Gastroesophageal sphincter (tissue), 4 donors: ENCODE data around the gene IDUA. TPM values are rescaled to one million over a fixed set of nuclear protein-coding genes. Genes with fewer than 3 reads are reported as not detected.

ENCODE experiments used
- ATAC-seq: fragments of 150-250 bp; one replicate; pipeline ENCODE4 v1.9.1; 2016; ENCODE audit warnings: mild to moderate bottlenecking, moderate library complexity
- H3K27ac ChIP-seq, 4 donors: fragments of 200-600 bp; sonication (generic) in 3 of 4; 1 replicate in 3 of 4; 2 replicates in 1 of 4; pipeline ENCODE4 v1.5.1; 2016 to 2019
- H3K27me3 ChIP-seq: fragments of 200-600 bp; sonication (generic); one replicate; pipeline ENCODE4 v1.5.1; 2019
- H3K36me3 ChIP-seq, 2 donors: fragments of 200-600 bp; sonication (generic); one replicate each; pipeline ENCODE4 v1.5.1; 2019; ENCODE audit warnings: control low read depth in 1 of 2
- H3K4me1 ChIP-seq, 3 donors: fragments of 200-600 bp; sonication (generic); 1 replicate in 2 of 3; 2 replicates in 1 of 3; pipeline ENCODE4 v1.5.1; 2016 to 2019; ENCODE audit warnings: control low read depth in 2 of 3
- H3K4me3 ChIP-seq, 2 donors: fragments of 200-600 bp; sonication (generic); one replicate each; pipeline ENCODE4 v1.5.1; 2019; ENCODE audit warnings: mild to moderate bottlenecking in 1 of 2, moderate library complexity in 1 of 2
- H3K9me3 ChIP-seq, 3 donors: fragments of 200-600 bp; sonication (generic); one replicate each; pipeline ENCODE4 v1.5.1; 2017 to 2019; ENCODE audit warnings: control low read depth in 2 of 3
- EP300 ChIP-seq: sonication (generic); formaldehyde crosslinking; IDR thresholded peaks from one replicate; pipeline ENCODE4 v1.6.1; 2017; ENCODE audit warnings: antibody characterized with exemption, mild to moderate bottlenecking
- POLR2A ChIP-seq, 2 donors: fragments of 450-650 bp; IDR thresholded peaks; one replicate each; pipeline ENCODE4 v1.6.1; 2017; ENCODE audit warnings: antibody characterized with exemption in 2 of 2, mild to moderate bottlenecking in 2 of 2, moderate library complexity in 1 of 2
- POLR2AphosphoS5 ChIP-seq: sonication (generic); formaldehyde crosslinking; IDR thresholded peaks from one replicate; pipeline ENCODE4 v1.6.1; 2017; ENCODE audit warnings: antibody characterized with exemption
- WGBS, 2 donors: methylation state at CpG; one replicate each; pipeline ENCODE4 v1.1.5; 2018; ENCODE audit warnings: low coverage in 1 of 2; 5-methylcytosine and 5-hydroxymethylcytosine counted together
- total RNA-seq, 4 donors: library from RNA; depleted of rRNA; stranded (reverse); fragments of >200 nt; gene quantifications; one replicate each; pipeline ENCODE4 v1.1.0, GENCODE V29; 2016
- TF ChIP-seq, protein P1 (sequence below), 4 experiments: fragments of 200-600 bp in 2 of 4; fragments of 450-650 bp in 2 of 4; sonication (generic) in 1 of 4; IDR thresholded peaks; one replicate each; pipeline ENCODE4 v1.5.1; 2017 to 2019; ENCODE audit warnings: antibody characterized with exemption in 4 of 4, mild to moderate bottlenecking in 2 of 4, moderate library complexity in 2 of 4

The IDUA gene
- total RNA-seq, 4 donors from 2014 or later, result 4.6 to 15.1 (median 12.2) TPM

DNA sequence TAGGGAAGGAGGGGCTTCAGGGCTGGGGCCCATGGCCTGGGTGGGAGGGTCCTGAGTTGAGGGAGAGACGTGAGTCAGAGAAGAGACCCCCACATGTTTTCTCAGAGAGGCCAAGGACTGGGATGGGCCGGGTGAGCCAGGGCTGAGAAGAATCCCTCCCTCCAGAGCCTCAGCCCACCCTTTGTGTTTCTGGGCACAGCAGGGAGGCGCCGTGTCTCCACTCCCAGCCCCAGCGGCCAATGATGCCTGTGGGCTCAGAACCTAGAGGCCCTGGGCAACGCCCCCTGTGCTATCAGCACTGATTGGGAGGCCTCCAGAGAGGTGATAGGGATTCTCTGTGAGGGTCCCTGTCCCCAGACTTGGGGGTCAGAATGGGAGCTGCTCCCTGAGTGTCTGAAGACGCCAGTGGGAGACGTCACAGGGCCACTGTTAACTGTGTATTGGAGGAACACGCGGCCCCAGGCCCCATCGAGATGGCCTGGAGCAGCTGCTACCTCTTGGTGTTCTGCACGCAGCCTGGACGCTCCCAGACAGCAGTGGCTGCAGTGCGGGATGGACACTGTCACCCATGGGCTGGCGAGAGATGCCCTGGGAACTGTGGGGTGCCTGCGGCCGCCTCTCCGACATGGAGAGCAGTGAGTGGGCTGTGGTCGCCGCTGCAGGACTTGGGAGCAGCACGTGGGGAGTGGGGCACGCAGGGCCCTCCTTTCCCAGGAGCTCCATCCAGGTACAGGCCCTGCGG, 33.1 kb downstream of the IDUA start:
- TF ChIP-seq, protein P1, sequence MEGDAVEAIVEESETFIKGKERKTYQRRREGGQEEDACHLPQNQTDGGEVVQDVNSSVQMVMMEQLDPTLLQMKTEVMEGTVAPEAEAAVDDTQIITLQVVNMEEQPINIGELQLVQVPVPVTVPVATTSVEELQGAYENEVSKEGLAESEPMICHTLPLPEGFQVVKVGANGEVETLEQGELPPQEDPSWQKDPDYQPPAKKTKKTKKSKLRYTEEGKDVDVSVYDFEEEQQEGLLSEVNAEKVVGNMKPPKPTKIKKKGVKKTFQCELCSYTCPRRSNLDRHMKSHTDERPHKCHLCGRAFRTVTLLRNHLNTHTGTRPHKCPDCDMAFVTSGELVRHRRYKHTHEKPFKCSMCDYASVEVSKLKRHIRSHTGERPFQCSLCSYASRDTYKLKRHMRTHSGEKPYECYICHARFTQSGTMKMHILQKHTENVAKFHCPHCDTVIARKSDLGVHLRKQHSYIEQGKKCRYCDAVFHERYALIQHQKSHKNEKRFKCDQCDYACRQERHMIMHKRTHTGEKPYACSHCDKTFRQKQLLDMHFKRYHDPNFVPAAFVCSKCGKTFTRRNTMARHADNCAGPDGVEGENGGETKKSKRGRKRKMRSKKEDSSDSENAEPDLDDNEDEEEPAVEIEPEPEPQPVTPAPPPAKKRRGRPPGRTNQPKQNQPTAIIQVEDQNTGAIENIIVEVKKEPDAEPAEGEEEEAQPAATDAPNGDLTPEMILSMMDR (IDR thresholded peaks at IDR 0.05), result no peak
- TF ChIP-seq EP300 (no peak), POLR2AphosphoS5 (no peak), POLR2A (IDR thresholded peaks at IDR 0.05) (no peak)
- no peak overlapping the region for H3K4me3 ChIP-seq
- H3K9me3 ChIP-seq, result no peaks in the 10 kb centered on the region
- no peak overlapping the region for H3K27ac ChIP-seq
- peaks cover 0 to 16% of the 10 kb centered on the region in 2 donors for H3K36me3 ChIP-seq
- no peak for ATAC-seq
- H3K27me3 ChIP-seq, result no peaks in the 10 kb centered on the region
- peaks cover 0 to 26% (median 0%) of the 10 kb centered on the region in 3 donors for H3K4me1 ChIP-seq
- WGBS, 2 donors, result 80% methylated on average over 1 of the region's 23 CpGs; no CpG with 5 or more reads in 1 of the 2 donors

DNA sequence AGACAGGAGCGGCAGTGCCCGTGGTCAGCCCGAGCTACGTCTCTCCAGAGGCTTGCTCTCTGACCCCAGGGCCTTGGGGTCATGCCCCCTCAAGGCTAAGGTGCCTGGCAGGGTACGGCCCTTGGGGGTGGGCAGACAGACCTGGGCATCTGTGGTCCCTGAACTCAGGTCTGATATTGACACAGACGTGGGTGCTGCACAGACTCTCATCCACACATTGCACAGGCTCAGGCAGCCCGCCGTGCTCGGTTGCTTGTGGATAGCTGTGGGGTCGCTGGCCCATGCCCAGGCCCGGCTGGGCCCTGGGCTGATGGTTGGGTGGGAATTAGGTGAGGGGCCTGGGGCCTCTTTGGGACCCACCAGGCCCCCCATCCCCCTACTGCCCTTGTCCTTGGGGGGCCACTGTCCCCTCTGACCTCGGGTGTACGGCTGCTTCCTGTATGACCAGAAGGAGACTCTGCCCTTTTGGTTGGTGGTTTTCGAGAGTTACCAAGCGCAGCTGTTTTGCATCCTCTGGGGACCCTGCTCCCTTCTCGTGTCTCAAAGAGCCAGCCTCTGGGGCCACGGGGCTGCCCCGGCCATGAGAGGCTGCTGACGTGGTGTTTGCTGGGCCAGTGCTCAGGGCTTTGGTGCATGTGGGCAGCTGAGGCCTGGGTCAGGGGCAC, 34.7 kb downstream of the IDUA start:
- no peak overlapping the region for H3K4me3 ChIP-seq
- no peak for TF ChIP-seq EP300
- no peak for TF ChIP-seq POLR2AphosphoS5
- TF ChIP-seq POLR2A (IDR thresholded peaks at IDR 0.05), result no peak
- TF ChIP-seq, protein P1 (IDR thresholded peaks at IDR 0.05), result no peak
- H3K36me3 ChIP-seq, result peaks cover 0 to 29% of the 10 kb centered on the region in 2 donors
- ATAC-seq, result no peak
- 90% methylated on average over 2 of the region's 19 CpGs; no CpG with 5 or more reads in 1 of the 2 donors for WGBS, 2 donors
- peaks cover 0 to 19% (median 0%) of the 10 kb centered on the region in 3 donors for H3K4me1 ChIP-seq
- H3K9me3 ChIP-seq, result no peaks in the 10 kb centered on the region
- H3K27me3 ChIP-seq, result no peaks in the 10 kb centered on the region
- no peak overlapping the region for H3K27ac ChIP-seq

DNA sequence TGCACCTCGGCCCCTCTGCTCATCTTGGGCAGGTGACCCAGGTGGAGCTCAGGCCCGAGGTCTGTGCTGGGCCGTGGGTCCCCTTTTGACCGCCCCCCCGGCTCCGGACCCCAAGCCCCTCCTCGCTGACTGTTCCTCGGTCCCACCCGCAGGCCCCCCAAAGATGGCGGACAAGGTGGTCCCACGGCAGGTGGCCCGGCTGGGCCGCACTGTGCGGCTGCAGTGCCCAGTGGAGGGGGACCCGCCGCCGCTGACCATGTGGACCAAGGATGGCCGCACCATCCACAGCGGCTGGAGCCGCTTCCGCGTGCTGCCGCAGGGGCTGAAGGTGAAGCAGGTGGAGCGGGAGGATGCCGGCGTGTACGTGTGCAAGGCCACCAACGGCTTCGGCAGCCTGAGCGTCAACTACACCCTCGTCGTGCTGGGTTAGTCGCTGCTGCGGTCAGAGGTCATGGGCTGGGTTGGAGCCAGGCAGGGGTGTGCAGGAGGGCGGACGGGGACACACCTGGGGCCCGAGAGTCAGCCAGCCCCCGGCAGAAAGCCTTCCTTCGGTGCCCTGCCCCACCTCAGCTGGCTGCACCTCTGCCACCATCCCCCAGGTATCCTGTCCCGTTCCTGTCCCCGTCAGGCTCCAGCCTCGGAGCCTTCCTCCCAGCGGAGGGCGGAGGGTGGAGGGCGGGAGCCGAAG, 35.4 kb downstream of the IDUA start:
- Histone ChIP-seq H3K4me1 (peaks cover 0 to 16% (median 0%) of the 10 kb centered on the region in 3 donors), H3K9me3 (no peaks in the 10 kb centered on the region), H3K27me3 (no peaks in the 10 kb centered on the region), H3K36me3 (peaks cover 0 to 29% of the 10 kb centered on the region in 2 donors), H3K27ac (no peak overlapping the region), H3K4me3 (no peak overlapping the region)
- 84% methylated on average over 5 of the region's 46 CpGs; no CpG with 5 or more reads in 1 of the 2 donors for WGBS, 2 donors
- TF ChIP-seq EP300, result no peak
- TF ChIP-seq POLR2A (IDR thresholded peaks at IDR 0.05), result no peak
- TF ChIP-seq, protein P1 (IDR thresholded peaks at IDR 0.05), result no peak
- no peak for TF ChIP-seq POLR2AphosphoS5
- no peak for ATAC-seq

DNA sequence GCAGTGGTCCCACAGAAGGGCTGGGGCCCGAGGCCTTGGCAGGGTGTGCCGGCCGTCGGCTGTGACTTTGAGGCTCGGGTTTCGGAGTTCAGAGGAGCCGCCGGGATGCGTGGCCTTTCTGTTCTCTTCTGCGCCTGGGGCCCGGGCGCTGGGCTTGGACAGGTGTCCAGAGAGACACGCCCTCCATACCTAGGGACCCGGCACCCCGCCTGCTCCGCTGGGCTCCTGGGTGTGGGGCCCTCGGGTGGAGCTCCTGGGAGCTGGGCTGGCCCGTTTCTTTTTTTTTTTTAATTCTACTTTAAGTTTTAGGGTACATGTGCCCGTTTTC, 35.9 kb downstream of the IDUA start:
- Histone ChIP-seq H3K27ac (no peak overlapping the region), H3K4me3 (no peak overlapping the region), H3K9me3 (no peaks in the 10 kb centered on the region), H3K27me3 (peaks cover 5% of the 10 kb centered on the region), H3K4me1 (peaks cover 0 to 11% (median 0%) of the 10 kb centered on the region in 3 donors), H3K36me3 (peaks cover 0 to 29% of the 10 kb centered on the region in 2 donors)
- ATAC-seq, result no peak
- TF ChIP-seq EP300 (no peak), POLR2A (IDR thresholded peaks at IDR 0.05) (no peak), POLR2AphosphoS5 (no peak)
- TF ChIP-seq, protein P1 (IDR thresholded peaks at IDR 0.05), result no peak
- WGBS, 2 donors, result 80 to 100% methylated on average over 1 to 3 of the region's 19 CpGs
